GM21360 (cell line): ENCODE results near the gene SALL2.

ENCODE experiments used
- ATAC-seq: cut with Tn5 transposase; IDR thresholded peaks from one replicate; pipeline ENCODE4 v1.9.1; 2021; ENCODE audit warnings: mild to moderate bottlenecking, moderate library complexity; ENCODE audit not compliant: unreplicated experiment

The SALL2 gene

GRCh38 chr14:21528381-21529348, 2.5 kb upstream of the SALL2 start:
- ATAC-seq, result no peak

GRCh38 chr14:21527318-21527679, 1.2 kb upstream of the SALL2 start:
- no peak for ATAC-seq

GRCh38 chr14:21526672-21527317, 649 bp upstream of the SALL2 start:
- ATAC-seq, result no peak

DNA sequence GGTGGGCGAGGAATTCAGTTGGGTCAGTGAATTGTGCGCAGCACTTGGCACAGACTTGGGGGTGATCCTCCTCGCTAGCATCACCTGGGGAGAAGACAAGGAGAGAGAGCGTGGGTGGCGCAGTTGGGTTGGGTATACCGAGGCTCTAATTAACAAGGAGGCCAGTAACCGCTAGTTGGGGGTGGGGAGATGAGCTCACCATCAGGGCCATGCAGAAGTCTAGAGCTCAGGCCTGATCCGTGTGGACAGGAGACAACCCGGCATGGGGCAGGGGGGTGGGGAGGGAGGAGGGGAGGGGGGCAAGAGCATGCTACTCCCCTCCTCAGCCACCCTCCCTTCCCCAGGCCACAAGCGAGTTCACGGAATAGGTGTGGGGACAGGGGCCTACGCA, 580 bp downstream of the SALL2 start:
- ATAC-seq, result no peak

DNA sequence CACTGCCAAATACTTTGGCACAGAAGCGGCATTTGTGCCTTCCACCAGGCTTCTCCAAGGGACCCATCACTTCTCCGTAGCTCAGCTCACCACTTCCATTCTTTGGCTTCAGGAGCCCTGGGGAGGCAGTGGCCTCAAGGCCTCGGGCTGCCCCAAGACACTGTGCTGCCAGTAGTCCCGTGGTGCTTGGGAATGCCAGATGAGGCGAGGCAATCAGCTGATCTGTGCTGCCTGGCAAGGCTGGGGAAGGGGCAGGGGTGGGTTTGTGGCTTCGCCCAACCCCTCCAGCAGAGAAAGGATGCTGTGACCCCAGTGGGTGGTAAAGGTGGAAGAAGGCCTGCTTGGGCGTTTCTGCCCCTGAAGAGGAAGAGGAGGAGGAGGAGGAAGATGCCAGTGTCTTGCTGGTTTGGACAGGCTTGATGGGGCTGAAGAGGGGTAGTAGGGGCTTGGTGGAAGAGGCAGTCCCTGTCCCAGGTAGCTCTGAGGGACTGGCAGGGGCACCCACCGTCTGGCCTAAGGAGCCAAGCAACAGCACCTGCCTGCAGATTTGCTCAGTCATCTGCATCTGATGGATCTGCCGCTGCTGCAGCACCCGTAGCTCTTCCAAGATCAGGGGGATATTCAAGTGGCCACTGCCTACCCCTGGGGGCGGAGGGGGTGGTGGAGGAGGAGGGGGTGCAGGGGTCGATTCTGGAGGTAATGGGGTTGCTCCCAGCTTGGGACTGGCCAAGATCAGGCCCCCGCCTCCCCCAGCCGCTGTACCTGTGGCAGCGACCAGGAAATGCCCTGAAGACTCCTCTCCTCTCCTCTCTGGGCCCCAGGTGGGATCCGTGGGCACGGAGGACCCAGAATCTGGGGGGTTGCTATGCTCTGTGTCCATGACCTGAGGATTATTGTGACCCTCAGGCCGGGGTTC, 1.3 kb downstream of the SALL2 start:
- no peak for ATAC-seq

DNA sequence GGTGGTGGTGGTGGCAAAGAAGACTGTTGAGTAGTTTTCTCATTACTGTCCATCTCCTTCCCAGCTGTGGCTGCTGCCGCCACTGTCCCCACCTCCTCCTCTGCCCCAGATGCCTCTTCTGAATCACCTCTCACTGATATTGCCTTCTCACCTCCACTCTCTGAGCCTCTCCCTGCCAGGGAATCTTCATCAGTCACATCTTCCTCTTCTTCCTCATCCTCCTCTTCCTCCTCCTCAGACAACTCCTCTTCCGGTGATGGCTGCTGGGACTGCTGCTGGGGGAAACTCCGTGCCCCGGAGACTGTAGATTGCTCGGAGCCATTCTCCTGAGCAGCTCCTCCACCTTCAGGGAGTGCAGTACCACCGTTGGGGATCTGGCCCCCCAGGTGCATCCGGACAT, 2.9 kb downstream of the SALL2 start:
- ATAC-seq, result no peak

DNA sequence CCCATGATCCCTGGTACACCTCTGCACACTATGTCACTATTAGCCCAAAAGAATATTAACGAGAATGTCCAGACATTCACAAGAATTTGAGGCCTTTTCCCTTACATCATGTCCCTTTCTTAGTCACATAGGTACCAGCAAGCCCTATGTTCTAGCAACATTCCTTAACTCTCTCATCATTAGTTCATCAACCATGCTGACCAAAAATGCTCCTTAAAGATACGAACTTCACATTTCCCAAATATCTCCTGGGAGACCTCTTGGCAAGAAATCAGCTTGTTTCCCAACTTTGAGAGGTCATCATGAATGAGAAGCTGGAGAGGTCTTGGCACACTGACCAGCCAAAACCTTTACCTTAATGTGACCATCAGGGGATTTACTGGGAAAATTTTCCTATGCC, 4.6 kb downstream of the SALL2 start:
- ATAC-seq, result no peak

DNA sequence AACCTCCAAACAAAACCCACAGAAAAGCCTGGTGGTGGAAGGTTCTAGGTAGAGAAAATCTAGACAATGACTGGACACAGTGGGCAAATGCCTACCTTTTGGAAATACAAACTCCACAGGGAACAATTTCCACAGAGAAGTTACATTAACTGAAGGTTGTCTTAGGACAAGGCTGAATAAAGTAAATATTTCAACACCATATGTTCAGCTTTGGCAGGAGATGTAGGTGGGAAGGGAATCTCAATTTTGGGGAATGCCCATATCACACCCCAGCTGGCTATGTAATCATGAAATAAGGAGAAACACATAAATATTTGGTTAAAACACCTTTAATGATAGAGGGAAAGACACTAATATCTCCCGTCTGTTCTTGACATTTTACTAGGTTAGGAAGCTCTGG, 5.4 kb downstream of the SALL2 start:
- no peak for ATAC-seq

DNA sequence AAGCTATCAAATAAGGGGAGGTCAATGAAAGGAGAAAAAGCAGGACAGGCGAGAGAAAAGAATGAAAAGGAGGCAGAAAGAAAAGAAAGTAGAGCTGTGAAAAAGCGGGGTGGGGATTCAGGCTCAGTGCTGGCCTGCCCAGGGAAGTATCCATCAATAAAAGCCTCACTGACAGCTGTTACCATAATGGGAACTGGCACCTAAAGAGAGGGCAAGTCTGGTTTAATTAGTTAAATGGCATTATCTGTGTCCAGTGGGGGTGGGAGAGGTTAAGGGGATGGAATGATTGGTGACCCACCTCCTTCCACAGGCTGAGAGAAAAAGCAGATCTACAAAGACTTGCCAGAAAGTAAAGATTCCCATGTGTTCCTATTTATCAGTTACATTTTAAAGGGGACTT, 7.4 kb downstream of the SALL2 start:
- ATAC-seq, result no peak

GRCh38 chr14:21514341-21514740, 11.8 kb downstream of the SALL2 start:
- no peak for ATAC-seq

GRCh38 chr14:21510735-21511657, 15.2 kb downstream of the SALL2 start, which contains the start of gene METTL3:
Gene METTL3 (minus strand): TSS chr14:21511340. CDS start chr14:21511223, 117 bp downstream.
- peak; percentile 96 for ATAC-seq

DNA sequence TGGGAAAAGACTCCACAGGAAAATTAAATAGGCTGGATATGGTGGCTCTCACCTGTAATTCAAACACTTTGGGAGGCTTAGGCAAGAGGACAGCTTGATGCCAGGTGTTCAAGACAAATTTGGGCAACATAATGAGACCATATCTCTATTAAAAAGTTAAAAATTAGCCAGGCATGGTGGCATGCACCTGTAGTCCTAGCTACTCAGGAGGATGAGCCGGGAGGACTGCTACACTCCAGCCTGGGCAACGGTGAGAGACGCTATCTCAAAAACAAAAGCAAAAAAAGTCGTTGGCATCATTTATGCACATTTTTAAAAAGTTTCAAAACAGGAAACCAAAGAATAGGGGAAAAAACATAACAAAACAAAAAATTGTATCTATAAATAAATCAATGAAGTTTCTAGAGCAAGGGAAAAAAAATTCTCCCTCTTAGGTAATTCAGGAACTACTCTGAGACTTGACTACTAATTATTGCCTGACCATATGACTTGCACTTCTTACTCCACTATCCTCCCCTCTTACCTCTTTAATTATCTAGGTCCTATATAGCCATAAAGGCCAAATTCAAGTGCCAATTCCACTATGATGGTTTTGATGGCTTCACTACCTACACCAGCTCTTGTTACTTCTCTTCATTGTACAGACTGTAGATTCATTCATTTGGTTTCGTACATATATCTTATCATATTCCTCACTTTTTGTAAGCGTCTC, 16.6 kb downstream of the SALL2 start:
- ATAC-seq, result no peak

DNA sequence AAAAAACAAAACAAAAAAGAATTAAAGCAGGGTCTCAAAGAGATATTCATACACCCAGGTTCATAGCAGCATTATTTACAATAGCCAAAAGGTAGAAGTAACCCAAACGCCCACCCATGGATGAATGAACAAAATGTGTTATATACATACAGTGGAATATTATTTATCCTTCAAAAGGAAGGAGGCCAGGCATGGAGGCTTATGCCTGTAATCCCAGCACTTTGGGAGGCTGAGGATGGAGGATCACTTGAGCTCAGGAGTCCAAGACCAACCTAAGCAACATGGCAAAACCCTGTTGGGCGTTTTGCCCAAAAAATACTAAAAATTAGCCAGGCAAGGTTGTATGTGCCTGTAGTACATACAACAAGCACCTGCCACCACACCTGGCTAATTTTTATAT, 19.6 kb downstream of the SALL2 start:
- no peak for ATAC-seq

DNA sequence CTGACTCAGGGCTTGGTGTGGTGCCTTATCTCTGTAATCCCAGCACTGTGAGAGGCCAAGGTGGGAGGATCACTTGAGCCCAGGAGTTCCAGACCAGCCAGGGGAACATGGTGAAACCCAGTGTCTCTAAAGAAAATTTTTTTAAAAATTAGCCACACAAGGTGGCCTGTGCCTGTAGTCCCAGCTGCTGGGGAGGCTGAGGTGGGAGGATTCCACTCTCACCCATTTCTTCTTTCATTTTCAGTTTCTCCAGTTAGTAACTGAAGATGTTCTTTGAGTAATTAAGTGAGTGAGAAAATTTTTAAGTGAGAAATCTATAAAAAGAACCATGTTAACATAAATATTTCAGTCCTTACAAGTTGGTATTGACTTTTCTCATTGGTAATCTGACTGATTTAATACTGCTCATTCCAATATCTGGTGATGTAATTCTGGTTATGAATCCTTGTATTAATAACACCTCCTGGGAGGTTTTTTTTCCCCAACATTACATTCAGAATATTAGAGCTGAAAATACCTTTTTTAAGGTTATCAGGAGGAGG, 21.1 kb downstream of the SALL2 start:
- peak; percentile 81 for ATAC-seq

GRCh38 chr14:21503376-21503775, 22.8 kb downstream of the SALL2 start:
- no peak for ATAC-seq

GRCh38 chr14:21501568-21501967, 24.6 kb downstream of the SALL2 start:
- ATAC-seq, result no peak

GRCh38 chr14:21498540-21499526, 27.3 kb downstream of the SALL2 start:
- ATAC-seq, result no peak

GRCh38 chr14:21496453-21496852, 29.7 kb downstream of the SALL2 start:
- ATAC-seq, result no peak
